Thyroid gland (tissue), 4 donors: Measurements from ENCODE around the gene ZNF821. TPM values are rescaled to one million over a fixed set of nuclear protein-coding genes. Genes with fewer than 3 reads are reported as not detected.

Experiments
- DNase-seq, 2 donors: peaks; one replicate each; pipeline ENCODE4 v3.0.0-alpha.2; 2019
- H3K27ac ChIP-seq, 3 donors: fragments of 200-600 bp; sonication (generic); 1 replicate in 2 of 3; 2 replicates in 1 of 3; pipeline ENCODE4 v1.5.1; 2016 to 2019; ENCODE audit warnings: mild to moderate bottlenecking in 1 of 3, moderate library complexity in 1 of 3
- H3K27me3 ChIP-seq: fragments of 200-600 bp; sonication (generic); one replicate; pipeline ENCODE4 v1.5.1; 2019
- H3K36me3 ChIP-seq, 2 donors: fragments of 200-600 bp; sonication (generic); one replicate each; pipeline ENCODE4 v1.5.1; 2016 to 2019
- H3K4me1 ChIP-seq, 2 donors: fragments of 200-600 bp; sonication (generic); one replicate each; pipeline ENCODE4 v1.5.1; 2017 to 2019
- H3K4me3 ChIP-seq, 3 donors: fragments of 200-600 bp; sonication (generic); replicated peaks in 1 of 3; 1 replicate in 2 of 3; 2 replicates in 1 of 3; pipeline ENCODE4 v1.5.1; 2016; ENCODE audit warnings: mild to moderate bottlenecking in 1 of 3
- H3K9me3 ChIP-seq: fragments of 200-600 bp; sonication (generic); one replicate; pipeline ENCODE4 v1.5.1; 2017
- CTCF ChIP-seq, 6 experiments: fragments of 200-600 bp in 3 of 6; fragments of 450-650 bp in 3 of 6; sonication (generic) in 3 of 6; IDR thresholded peaks; one replicate each; pipeline ENCODE4 v1.5.1; 2016 to 2019; ENCODE audit warnings: antibody characterized with exemption in 6 of 6, mild to moderate bottlenecking in 2 of 6, inconsistent platforms in 1 of 6, moderate library complexity in 1 of 6
- POLR2A ChIP-seq, 2 donors: fragments of 450-650 bp; IDR thresholded peaks; one replicate each; pipeline ENCODE4 v1.6.1; 2017; ENCODE audit warnings: antibody characterized with exemption in 2 of 2, mild to moderate bottlenecking in 2 of 2, moderate library complexity in 1 of 2
- WGBS, 2 donors: methylation state at CpG; one replicate each; pipeline ENCODE4 v1.1.5; 2017; 5-methylcytosine and 5-hydroxymethylcytosine counted together
- intact Hi-C: fragments of 100-400 bp; cut with DNase I; formaldehyde crosslinking; loops from one replicate; pipeline ENCODE4 v1.15.1; 2023
- total RNA-seq, 4 donors: library from RNA; depleted of rRNA; stranded (reverse); fragments of >200 nt; gene quantifications; one replicate each; pipeline ENCODE4 v1.2.3, GENCODE V29; 2016

Gene ZNF821
- total RNA-seq, 4 donors from 2014 or later, result 7.9 to 17.8 (median 11.6) TPM

GRCh38 chr16:71896764-71897368 lies 12.9 kb upstream of the ZNF821 start:
- 52 to 55% methylated on average over 15 of the region's 15 CpGs for WGBS, 2 donors
- H3K36me3 ChIP-seq, result no peaks in the 10 kb centered on the region
- intact Hi-C loops, result no loop called here
- no peaks in the 10 kb centered on the region for H3K9me3 ChIP-seq
- H3K4me1 ChIP-seq, result peaks cover 15 to 35% of the 10 kb centered on the region in 2 donors
- H3K4me3 ChIP-seq, result peak overlapping the region in 1 of 3 donors; percentile 92
- TF ChIP-seq CTCF (IDR thresholded peaks at IDR 0.05), result no peak
- no peak for TF ChIP-seq POLR2A (IDR thresholded peaks at IDR 0.05)
- peak overlapping the region in 2 of 3 donors; percentile 98 for H3K27ac ChIP-seq
- no peaks in the 10 kb centered on the region for H3K27me3 ChIP-seq
- DNase-seq, result no peak

DNA sequence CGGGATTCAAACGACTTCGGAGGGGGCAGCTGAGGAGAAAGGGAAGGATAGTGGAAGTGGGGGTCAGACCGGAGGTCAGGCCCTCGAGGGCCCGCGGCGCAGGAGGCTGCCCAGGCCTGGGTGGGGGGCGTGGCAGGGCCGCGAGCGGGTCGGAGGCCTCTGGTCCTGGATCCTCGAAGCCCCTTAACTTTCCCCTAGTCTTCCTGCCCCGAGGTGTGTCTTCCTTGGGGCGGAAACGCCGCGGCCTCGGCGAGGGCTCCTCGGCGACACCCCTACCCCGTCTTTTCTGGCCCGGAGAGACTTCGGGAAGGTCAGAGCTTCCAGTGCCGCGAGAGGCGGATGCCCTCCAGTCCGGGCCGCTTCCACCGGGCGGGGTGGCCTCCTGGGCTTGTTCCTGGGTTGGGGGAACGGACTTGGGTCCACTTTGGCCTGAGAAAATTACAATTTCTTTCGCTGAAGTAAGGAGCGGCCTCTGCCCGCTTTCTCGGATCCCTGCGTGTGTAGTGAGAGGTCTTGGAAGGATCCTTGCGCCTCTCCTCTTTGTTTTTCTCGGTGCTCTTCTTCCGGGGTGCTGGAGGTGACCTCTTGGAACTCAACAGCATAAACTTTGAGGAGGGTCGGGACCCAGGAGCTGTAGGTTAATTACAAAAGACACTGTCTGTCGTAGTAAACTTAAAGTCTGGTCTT lies 11.8 kb upstream of the ZNF821 start:
- WGBS, 2 donors, result 1% methylated on average over 22 to 28 of the region's 44 CpGs
- H3K4me1 ChIP-seq, result peaks cover 15 to 35% of the 10 kb centered on the region in 2 donors
- H3K4me3 ChIP-seq, result peak overlapping the region; percentile 50 to 92 (median 76)
- intact Hi-C loops, result no loop called here
- TF ChIP-seq POLR2A (IDR thresholded peaks at IDR 0.05) (no peak), CTCF (IDR thresholded peaks at IDR 0.05) (no peak)
- no peaks in the 10 kb centered on the region for H3K36me3 ChIP-seq
- DNase-seq, result peak; percentile 37 to 51
- peak overlapping the region; percentile 94 to 98 (median 98) for H3K27ac ChIP-seq
- H3K9me3 ChIP-seq, result no peaks in the 10 kb centered on the region
- no peaks in the 10 kb centered on the region for H3K27me3 ChIP-seq

- Histone ChIP-seq H3K4me3 (peak within 1 kb of the TSS; percentile 50 to 92 (median 76)), H3K27me3 (no peaks in the 10 kb centered on the region), H3K9me3 (no peaks in the 10 kb centered on the region), H3K36me3 (no peaks in the 10 kb centered on the region), H3K4me1 (peaks cover 15 to 35% of the 10 kb centered on the region in 2 donors), H3K27ac (peak within 1 kb of the TSS; percentile 94 to 98 (median 98))
- intact Hi-C loops, result no loop called here
- TF ChIP-seq POLR2A (IDR thresholded peaks at IDR 0.05) (peak; percentile 83 to 96), CTCF (IDR thresholded peaks at IDR 0.05) (peak in 2 of 6 experiments; percentile 14 to 15)
- WGBS, 2 donors, result 0 to 1% methylated on average over 37 to 46 of the region's 67 CpGs
- DNase-seq, result peak; percentile 98 to 99
These were observed 11.1 kb upstream of the ZNF821 start, which contains the start of gene IST1 for GRCh38 chr16:71894921-71895678. Gene IST1 (plus strand): TSS chr16:71895531. CDS start chr16:71915641, 20,110 bp downstream.

GRCh38 chr16:71894229-71894920 lies 10.4 kb upstream of the ZNF821 start:
- Histone ChIP-seq H3K27me3 (no peaks in the 10 kb centered on the region), H3K36me3 (no peaks in the 10 kb centered on the region), H3K27ac (peak overlapping the region; percentile 94 to 98 (median 98)), H3K9me3 (no peaks in the 10 kb centered on the region), H3K4me3 (peak overlapping the region; percentile 11 to 92 (median 62)), H3K4me1 (peaks cover 15 to 28% of the 10 kb centered on the region in 2 donors)
- DNase-seq, result peak; percentile 40 to 43
- 1% methylated on average over 31 of the region's 31 CpGs for WGBS, 2 donors
- intact Hi-C loops, result no loop called here
- TF ChIP-seq CTCF (IDR thresholded peaks at IDR 0.05) (no peak), POLR2A (IDR thresholded peaks at IDR 0.05) (no peak)
